Stimulated activated CD8-positive, alpha-beta memory T cell treated with anti-CD3 and anti-CD28 coated beads, Interleukin-15, amount 100 ng/mL, for 1 hour (primary cell): Measurements from ENCODE around the gene ZNF320.
A peak's percentile ranks its signal among the peaks of the same experiment; 100 is the strongest.
"Not testable (repeated sequence)": the region's sequence is repeated elsewhere in the genome, so short reads cannot be mapped to it uniquely, and the experiment has no call there.

Experiments
- DNase-seq: peaks from one replicate; pipeline ENCODE4 v3.0.0-alpha.2; 2020; ENCODE audit warnings: low read depth

The ZNF320 gene

DNA sequence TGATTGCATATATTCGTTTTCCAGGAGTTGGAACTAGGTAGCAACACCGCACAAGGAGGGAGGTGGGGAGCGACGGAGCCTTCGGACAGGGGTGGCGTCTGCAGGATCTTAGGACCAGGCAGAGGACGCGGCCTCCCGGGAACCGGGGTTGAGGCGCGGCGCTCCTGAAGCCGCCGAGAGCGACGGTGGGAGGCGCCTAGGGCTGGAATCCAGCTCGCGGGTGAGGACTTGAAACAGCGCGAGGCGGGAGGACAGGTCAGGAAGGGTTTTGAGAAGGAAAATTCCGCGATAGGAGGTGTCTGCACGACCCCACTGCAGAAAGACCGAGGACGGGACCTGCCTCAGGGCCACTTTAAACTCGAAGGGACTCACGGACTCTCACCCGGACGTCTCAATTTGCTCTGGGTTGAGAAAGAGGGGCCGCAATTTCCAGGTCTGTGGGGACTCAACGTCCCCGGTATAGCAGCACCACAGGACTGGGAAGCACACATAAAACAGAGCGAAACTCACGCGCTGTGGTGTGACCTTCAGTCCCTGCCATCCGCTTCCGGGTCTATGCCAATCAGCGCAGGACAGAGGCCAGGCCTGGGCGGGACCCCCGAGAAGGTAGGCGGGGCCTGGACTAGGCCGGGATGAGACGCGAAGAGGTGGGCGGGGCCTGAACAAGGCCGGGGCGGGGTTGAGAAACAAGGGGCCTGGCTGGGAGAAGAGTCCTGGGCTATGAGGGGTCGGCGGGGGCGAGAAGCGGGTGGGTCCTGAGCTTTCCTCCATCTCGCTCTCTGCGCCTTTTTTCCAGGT lies at the start of gene ZNF320:
Gene ZNF320 (minus strand): TSS at position 498 of the 798 bp plus-strand sequence. CDS start 7,380 bp downstream, outside the sequence.
- DNase-seq, result peak; percentile 74

DNA sequence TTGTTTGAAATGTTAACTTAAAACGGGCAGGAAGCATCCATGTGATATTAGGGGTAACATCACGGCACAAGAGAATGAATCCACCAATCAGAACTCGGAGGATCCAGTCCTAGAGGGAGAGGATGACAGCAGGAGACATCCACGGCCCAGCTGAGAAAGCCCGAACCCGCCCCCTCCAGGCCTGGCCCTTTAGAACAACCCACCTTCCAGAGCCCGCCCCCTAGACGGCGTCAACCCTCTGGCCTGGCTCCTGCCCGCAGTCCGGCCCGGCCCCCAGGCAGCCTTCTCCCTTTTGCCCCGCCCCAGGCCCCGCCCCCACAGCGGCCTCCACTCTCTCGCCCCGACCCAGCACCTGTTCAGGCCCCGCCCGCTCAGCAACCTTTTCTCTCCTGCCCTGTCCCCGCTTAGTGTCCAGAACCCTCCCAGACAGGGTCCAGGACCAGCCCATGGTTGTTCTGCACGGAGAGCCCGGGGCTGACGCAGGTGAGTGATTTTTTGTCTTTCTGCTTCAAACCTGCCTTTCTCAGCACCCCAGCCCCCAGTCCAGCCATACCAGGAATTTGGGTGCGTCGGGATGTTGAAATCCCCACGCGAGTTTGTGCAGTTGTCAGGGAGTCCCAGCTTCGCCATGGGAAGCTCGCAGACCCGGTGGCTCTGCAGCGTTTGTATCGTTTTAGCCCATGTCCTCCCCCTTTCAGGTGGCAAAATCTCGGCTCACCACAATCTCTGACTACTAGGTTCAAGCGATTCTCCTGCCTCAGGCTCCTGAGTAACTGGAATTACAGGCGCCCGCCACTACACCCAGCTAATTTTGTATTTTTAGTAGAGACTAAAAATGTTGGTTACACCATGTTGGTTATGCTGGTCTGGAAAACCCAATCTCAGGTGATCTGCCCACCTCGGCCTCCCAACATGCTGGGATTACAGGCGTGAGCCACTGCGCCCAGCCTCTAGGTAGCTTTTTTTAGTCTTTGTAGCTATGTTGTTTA lies 49.2 kb upstream of the ZNF320 start:
- DNase-seq, result no peak

DNA sequence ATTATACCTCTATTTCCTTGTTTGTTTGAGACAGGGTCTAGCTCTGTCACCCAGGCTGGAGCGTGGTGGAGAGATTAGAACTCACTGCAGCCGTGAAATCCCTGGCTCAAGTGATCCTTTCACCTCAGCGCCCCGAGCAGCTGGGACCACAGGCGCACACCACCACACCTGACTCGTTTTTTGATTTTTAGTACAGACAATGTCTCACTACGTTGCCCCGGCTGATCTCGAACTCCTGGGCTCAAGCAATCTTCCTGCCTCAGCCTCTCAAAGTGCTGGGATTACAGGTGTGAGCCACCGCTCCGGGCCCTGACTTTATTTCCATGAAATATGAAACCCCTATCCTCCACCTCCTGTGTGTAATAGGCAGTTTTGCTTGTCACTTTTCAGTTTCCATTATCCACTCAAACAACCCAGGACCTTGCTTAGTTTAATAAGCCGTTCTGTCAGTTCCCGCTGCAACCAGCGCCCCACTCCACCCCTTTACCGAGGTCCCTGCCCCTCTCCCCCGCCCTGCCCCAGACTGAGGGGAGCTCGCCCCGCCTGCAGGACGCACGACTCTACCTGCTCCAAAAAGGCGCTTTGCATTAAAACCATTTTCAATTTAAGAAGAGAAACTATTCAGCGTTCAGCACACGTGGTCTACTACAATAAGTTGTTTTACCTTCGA lies 48.4 kb upstream of the ZNF320 start:
- DNase-seq, result no peak

DNA sequence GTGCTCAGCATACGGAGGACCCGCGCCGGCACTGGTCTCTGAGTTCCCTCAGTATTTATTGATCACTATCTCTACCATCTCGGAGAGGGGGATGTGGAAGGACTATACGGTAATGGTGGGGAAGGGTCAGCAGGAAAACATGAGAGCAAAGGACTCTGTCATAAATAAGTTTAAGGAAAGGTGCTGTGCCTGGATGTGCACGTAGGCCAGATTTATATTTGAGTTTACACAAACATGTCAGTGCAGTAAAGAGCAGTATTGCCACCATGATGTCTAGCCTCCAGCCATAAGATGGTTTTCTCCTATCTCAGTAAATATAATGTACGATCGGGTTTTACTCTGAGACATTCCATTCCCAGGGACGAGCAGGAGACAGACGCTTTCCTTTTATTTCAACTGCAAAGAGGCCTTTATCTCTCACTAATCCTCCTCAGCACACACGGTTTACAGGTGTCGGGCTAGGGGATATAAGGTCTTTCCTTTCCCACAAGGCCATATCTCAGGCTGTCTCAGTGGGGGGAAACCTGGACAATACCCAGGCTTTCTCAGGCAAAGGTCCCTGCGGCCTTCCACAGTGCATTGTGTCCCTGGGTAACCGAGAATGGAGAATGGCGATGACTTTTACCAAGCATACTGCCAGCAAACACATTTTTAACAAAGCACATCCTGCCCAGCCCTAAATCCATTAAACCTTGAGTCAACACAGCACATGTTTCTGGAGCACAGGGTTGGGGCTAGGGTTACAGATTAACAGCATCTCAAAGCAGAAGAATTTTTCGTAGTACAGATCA lies 47.5 kb upstream of the ZNF320 start:
- DNase-seq, result not testable (repeated sequence)

DNA sequence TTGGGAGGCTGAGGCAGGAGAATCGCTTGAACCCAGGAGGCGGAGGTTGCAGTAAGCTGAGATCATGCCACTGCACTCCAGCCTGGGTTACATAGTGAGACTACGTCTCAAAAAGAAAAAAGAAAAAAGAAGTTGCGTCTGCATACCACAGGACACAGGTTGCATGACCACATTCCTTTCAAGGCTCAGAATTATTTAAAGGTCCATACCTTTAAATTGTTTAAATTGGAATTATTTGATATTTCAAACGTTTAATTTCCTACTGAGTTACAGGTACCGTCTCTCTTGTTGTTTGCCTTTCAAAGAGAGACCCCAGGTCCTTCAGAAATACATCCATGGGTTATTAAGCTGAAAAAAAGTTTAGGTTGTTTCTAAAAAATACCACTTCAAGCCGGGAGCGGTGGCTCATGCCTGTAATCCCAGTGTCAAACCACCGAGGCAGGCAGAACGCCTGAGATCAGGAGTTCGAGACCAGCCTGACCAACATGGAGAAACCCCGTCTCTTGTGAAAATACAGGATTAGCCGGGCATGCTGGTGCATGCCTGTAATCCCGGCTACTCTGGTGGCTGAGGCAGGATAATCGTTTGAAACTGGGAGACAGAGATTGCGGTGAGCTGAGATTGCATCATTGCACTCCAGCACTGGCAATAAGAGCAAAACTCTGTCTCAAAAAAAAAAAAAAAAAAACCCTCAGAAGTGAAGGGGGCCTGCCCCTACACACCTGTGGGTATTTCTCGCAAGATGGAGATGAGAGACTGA lies 46.6 kb upstream of the ZNF320 start:
- no peak for DNase-seq

DNA sequence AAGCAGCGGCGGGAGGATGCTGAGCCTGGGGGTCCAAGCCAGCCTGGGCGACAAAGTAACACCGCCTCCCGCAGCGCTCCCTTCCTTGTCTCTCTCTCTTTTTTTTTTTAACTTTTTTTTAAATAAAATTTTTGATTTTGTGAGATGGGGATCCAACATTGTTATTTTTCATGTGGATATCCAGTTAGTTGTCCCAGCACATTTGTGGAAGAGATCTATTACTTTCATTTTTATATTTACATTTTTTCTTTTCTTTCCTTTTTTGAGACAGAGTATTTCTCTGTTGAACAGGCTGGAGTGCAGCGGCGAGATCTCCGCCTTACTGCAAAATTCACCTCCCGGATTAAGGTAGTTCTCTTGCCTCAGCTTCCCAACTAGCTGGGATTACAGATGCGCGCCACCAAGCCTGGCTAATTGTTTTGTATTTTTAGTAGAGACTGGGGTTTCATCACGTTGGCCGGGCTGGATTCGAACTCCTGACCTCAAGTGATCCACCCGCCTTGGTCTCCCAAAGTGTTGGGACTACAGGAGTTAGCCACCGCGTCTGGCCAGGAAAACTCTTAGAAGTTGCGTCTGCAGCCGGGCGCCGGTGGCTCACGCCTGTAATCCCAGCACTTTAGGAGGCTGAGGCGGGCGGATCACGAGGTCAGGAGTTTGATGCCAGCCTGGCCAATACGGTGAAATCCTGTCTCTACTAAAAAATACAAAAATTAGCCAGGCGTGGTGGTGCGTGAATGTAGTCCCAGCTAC lies 45.9 kb upstream of the ZNF320 start:
- no peak for DNase-seq

DNA sequence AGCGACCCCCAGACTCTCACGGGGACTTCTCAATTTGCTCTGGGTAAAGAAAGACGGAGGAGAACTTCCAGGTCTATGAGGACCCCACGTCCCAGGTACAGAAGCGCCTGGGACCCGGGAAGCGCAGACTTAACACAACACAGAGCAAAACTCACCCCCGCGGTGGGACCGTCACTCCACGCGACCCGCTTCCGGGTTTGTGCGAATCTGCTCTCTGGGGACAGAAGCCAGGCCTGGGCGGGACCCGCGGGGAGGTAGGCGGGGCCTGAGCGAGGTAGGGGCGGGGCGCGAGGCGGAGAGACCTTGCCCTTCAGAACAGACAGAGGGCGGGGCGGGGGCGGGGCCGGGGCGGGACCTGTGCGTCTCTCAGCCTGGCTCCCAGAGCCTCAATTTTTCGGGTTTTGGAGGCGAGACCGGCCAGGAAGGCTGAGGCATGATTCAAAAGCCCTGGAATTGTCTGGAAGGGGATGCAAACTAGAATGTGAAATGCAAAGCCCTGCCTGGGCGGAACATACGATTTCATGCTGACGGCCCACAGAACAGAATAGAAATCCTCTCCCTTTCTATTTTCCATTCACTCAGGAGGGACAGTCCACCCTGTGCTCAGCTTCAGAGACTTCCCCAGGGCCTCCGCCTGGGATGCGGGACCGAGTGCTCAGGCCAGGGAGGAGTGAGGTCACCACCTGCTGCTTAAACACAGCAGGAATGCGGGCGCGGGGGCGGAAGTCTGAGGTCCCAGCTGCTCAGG lies 45.1 kb upstream of the ZNF320 start:
- peak; percentile 91 for DNase-seq

DNA sequence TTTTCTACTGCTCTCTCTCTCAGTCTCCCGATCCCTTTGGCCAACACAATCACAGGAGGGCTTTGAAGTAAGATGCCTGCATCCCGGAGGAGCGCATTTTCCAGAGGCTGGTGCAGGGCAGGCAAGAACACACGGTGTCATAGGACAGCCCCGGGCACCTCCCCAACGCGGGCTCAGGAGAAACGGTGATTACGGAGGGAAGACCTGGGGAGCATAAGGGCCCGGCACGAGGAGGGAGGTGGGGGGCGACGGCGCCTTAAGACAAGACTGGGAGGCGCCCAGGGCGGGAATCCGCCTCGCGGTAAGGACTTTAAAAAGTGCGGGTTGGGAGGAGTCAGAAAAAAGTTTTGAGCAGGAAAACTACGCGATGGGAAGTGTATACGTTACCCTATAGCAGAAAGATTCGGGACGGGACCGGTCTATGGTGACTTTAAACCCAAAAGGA lies 44.5 kb upstream of the ZNF320 start:
- no peak for DNase-seq

DNA sequence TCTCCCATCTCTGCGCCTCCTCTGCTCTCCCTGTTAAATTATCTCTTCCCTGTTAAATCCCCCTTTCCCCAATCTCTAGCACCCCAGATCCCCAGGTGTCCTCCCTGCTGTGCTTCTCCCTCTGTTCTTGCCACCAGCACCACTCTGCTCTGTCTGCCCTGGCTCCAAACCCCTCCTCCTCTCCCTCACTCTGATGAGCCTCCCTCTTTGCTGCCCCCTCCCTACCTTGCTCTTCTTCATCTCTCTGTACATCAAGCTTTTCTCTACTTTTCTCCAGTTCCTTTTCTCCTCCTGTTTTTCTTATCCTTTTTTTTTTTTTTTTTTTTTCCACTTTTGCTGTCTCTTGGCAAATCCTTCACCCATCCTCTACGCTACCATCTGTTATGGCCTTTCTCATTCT lies 44.1 kb upstream of the ZNF320 start:
- not testable (repeated sequence) for DNase-seq

DNA sequence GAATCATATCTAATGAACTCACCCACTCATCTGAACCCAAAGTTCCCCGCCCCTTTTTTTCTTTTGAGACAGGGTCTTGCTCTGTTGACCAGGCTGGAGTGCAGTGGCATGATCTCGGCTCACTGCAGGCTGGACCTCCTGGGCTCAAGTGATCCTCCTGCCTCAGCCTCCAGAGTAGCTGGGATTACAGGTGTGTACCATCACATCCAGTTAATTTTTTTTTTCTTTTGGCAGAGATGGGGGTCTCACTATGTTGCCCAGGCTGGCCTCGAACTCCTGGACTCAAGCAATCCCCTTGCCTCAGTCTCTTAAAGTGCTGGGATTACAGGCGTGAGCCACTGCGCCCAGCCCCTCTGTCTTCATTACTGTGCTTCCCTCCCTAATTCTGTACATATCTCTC lies 43.5 kb upstream of the ZNF320 start:
- DNase-seq, result not testable (repeated sequence)

DNA sequence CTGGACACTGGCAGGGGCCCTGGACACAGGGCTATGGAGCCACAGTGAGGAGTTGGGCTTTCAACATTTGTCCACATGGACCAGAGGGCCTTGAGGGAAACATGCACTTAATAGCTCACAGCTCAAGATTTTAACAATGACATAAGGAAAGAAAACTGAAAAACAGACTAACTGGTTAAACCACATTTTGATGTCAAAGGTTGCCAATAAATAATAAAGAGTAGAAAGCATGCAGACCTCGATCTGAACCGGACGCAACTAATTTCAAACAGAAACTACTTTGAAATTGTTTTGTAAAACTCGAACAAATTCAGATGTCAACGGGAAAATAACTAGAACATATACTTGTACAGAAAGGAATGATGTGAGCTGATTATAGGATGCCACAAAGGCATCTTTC lies 41.3 kb upstream of the ZNF320 start:
- DNase-seq, result no peak

DNA sequence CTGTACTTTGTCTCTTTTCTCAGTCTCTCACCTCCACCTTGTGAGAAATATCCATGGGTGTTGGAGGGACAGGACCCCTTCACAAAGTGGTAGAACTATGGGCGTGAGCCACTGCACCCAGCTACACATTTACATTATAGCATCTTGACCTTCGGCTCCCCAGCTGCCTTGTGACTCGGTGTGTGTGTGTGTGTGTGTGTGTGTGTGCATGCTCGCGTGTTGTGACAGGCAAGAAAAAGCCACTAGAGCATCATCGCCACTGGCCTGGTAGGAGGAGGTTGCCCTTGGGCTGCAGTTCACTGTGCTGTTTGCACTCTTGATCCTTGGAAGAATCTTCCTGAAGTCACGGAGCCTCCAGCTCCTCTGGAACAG lies 39.5 kb upstream of the ZNF320 start:
- DNase-seq, result no peak

DNA sequence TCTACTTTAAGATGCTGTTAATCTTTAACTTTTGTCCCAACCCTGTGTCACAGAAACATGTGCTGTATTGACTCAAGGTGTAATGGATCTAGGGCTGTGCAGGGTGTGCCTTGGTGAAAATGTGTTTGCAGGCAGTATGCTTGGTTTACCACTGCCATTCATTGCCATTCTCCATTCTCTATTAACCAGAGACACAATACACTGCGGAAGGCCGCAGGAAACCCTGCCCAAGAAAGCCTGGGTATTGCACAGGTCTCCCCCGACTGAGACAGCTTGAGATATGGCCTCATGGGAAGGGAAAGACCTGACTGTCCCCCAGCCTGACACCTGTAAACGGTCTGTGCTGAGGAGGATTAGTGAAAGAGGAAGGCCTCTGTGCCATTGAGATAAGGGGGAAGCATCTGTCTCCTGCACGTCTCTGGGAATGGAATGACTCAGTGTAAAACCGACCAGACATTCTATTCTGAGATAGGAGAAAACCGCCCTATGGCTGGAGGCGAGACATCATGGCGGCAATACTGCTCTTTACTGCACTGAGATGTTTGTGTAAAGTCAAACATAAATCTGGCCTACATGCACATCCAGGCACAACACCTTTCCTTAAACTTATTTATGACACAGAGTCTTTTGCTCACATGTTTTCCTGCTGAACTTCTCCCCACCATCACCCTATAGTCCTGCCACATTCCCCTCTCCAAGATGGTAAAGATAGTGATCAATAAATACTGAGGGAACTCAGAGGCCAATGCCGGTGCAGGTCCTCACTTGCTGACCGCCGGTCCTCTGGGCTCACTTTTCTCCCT lies 38.9 kb upstream of the ZNF320 start:
- no peak for DNase-seq

DNA sequence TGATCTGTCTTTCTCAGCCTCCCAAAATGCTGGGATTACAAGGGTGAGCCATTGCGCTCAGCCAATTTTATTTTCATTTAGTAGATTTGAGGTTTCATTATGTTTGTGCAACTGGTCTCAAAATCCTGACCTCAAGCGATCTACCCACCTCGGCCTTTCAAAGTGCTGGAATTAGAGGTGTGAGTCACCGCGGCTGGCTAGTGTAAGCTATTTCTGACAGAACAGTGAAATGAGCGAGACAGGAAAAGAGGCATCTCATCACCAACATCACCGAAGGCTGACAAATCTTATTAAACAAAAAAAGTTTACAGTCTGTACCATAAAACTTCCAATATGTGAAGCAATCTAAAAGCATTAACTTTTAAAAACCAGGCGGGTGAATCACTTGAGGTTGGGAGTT lies 38.0 kb upstream of the ZNF320 start:
- DNase-seq, result no peak

DNA sequence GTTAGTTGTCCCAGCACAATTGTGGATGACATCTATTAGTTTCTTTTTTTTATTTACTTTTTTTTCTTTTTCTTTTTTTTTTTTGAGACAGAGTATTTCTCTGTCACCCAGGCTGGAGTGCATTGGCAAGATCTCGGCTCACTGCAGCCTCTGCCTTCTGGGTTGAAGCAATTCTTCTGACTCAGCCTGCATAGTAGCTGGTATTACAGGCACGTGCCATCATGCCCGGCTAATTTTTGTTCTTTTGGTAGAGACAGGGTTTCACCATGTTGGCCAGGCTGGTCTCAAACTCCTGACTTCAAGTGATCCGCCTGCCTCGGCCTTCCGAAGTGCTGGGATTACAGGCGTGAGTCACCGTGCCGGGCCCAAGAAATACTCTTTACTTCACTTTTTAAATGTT lies 27.2 kb upstream of the ZNF320 start:
- DNase-seq, result not testable (repeated sequence)

DNA sequence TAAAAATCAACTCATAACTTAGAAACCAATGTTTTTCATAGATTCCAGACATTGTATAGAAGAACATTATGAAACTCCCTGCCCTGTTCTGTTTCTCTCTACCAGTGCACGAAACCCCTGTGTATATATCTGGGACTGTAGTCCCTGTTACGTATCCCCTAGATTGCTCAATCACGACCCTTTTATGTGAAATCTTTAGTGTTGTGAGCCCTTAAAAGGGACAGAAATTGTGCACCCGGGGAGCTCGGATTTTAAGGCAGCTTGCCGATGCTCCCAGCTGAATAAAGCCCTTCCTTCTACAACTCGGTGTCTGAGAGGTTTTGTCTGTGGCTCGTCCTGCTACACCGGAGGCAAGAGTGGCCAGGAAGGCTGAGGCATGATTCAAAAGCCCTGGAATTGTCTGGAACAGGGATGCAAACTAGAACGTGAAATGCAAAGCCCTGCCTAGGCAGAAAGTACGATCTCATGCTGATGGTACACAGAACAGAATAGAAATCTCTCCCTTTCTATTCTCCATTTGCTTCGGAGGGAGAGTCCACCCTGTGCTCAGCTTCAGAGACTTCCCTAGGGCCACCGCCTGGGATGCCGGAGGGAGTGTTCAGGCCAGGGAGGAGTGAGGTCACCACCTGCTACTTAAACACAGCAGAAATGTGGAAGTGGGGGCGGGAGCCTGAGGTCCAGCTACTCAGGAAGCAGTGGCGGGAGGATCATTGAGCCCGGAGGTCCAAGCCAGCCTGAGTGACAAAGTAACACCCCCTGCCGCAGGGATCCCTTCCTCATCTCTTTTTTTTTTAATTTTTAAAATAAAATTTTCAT lies 26.6 kb upstream of the ZNF320 start:
- no peak for DNase-seq
